Measurements from ENCODE around the gene EXOC6B.
"Not testable (repeated sequence)": the region's sequence is repeated elsewhere in the genome, so short reads cannot be mapped to it uniquely, and the experiment has no call there.

Gene EXOC6B

GRCh38 chr2:72515696-72516095 lies 310.1 kb downstream of the EXOC6B start:
- no peak overlapping the region for H3K27ac ChIP-seq (ENCODE audit: low read length)
- no peaks in the 10 kb centered on the region for H3K36me3 ChIP-seq (ENCODE audit: insufficient read depth, low read depth, low read length)
- H3K9ac ChIP-seq (ENCODE audit: low read depth, low read length), result no peak overlapping the region
- H3K27me3 ChIP-seq (ENCODE audit: insufficient read depth, low read length), result no peaks in the 10 kb centered on the region
- H3K9me3 ChIP-seq (ENCODE audit: insufficient read depth, low read depth, low read length), result no peaks in the 10 kb centered on the region
- H3K4me1 ChIP-seq (ENCODE audit: insufficient read depth, low read length), result no peaks in the 10 kb centered on the region
- no peak overlapping the region for H3K4me3 ChIP-seq (ENCODE audit: low read length)

- Histone ChIP-seq H3K27me3 (ENCODE audit: insufficient read depth, low read length) (no peaks in the 10 kb centered on the region), H3K36me3 (ENCODE audit: insufficient read depth, low read depth, low read length) (no peaks in the 10 kb centered on the region), H3K4me3 (ENCODE audit: low read length) (no peak overlapping the region), H3K4me1 (ENCODE audit: insufficient read depth, low read length) (no peaks in the 10 kb centered on the region), H3K27ac (ENCODE audit: low read length) (no peak overlapping the region), H3K9ac (ENCODE audit: low read depth, low read length) (no peak overlapping the region), H3K9me3 (ENCODE audit: insufficient read depth, low read depth, low read length) (no peaks in the 10 kb centered on the region)
Measured at GRCh38 chr2:72513011-72513410, 312.8 kb downstream of the EXOC6B start.

GRCh38 chr2:72512376-72512775 lies 313.5 kb downstream of the EXOC6B start:
- Histone ChIP-seq H3K4me3 (ENCODE audit: low read length) (no peak overlapping the region), H3K27me3 (ENCODE audit: insufficient read depth, low read length) (no peaks in the 10 kb centered on the region), H3K4me1 (ENCODE audit: insufficient read depth, low read length) (no peaks in the 10 kb centered on the region), H3K9me3 (ENCODE audit: insufficient read depth, low read depth, low read length) (no peaks in the 10 kb centered on the region), H3K36me3 (ENCODE audit: insufficient read depth, low read depth, low read length) (no peaks in the 10 kb centered on the region), H3K9ac (ENCODE audit: low read depth, low read length) (no peak overlapping the region), H3K27ac (ENCODE audit: low read length) (no peak overlapping the region)

GRCh38 chr2:72511906-72512305 lies 313.9 kb downstream of the EXOC6B start:
- Histone ChIP-seq H3K27me3 (ENCODE audit: insufficient read depth, low read length) (no peaks in the 10 kb centered on the region), H3K9me3 (ENCODE audit: insufficient read depth, low read depth, low read length) (no peaks in the 10 kb centered on the region), H3K27ac (ENCODE audit: low read length) (no peak overlapping the region), H3K9ac (ENCODE audit: low read depth, low read length) (no peak overlapping the region), H3K4me3 (ENCODE audit: low read length) (no peak overlapping the region), H3K4me1 (ENCODE audit: insufficient read depth, low read length) (no peaks in the 10 kb centered on the region), H3K36me3 (ENCODE audit: insufficient read depth, low read depth, low read length) (no peaks in the 10 kb centered on the region)

GRCh38 chr2:72497763-72498162 lies 328.1 kb downstream of the EXOC6B start:
- Histone ChIP-seq H3K9ac (ENCODE audit: low read depth, low read length) (no peak overlapping the region), H3K36me3 (ENCODE audit: insufficient read depth, low read depth, low read length) (0 out of 2 replicates have a peak, but pooled peaks cover 4% of the 10 kb centered on the region), H3K4me3 (ENCODE audit: low read length) (no peak overlapping the region), H3K4me1 (ENCODE audit: insufficient read depth, low read length) (no peaks in the 10 kb centered on the region), H3K27ac (ENCODE audit: low read length) (no peak overlapping the region), H3K9me3 (ENCODE audit: insufficient read depth, low read depth, low read length) (no peaks in the 10 kb centered on the region), H3K27me3 (ENCODE audit: insufficient read depth, low read length) (no peaks in the 10 kb centered on the region)

GRCh38 chr2:72496479-72496878 lies 329.4 kb downstream of the EXOC6B start:
- no peaks in the 10 kb centered on the region for H3K27me3 ChIP-seq (ENCODE audit: insufficient read depth, low read length)
- H3K4me1 ChIP-seq (ENCODE audit: insufficient read depth, low read length), result no peaks in the 10 kb centered on the region
- H3K9me3 ChIP-seq (ENCODE audit: insufficient read depth, low read depth, low read length), result no peaks in the 10 kb centered on the region
- H3K27ac ChIP-seq (ENCODE audit: low read length), result no peak overlapping the region
- H3K4me3 ChIP-seq (ENCODE audit: low read length), result no peak overlapping the region
- H3K36me3 ChIP-seq (ENCODE audit: insufficient read depth, low read depth, low read length), result peaks cover 8% of the 10 kb centered on the region; the same call in 1 of the 2 replicates
- no peak overlapping the region for H3K9ac ChIP-seq (ENCODE audit: low read depth, low read length)

- H3K27ac ChIP-seq (ENCODE audit: low read length), result no peak overlapping the region
- H3K4me3 ChIP-seq (ENCODE audit: low read length), result no peak overlapping the region
- H3K9me3 ChIP-seq (ENCODE audit: insufficient read depth, low read depth, low read length), result no peaks in the 10 kb centered on the region
Measured at GRCh38 chr2:72494392-72494791, 331.4 kb downstream of the EXOC6B start.

GRCh38 chr2:72484622-72485021 lies 341.2 kb downstream of the EXOC6B start:
- H3K9me3 ChIP-seq (ENCODE audit: insufficient read depth, low read depth, low read length); H3K36me3 ChIP-seq (ENCODE audit: insufficient read depth, low read depth, low read length); H3K27me3 ChIP-seq (ENCODE audit: insufficient read depth, low read length); H3K9ac ChIP-seq (ENCODE audit: low read depth, low read length); H3K27ac ChIP-seq (ENCODE audit: low read length); H3K4me1 ChIP-seq (ENCODE audit: insufficient read depth, low read length); H3K4me3 ChIP-seq (ENCODE audit: low read length): not testable (repeated sequence)

More at GRCh38 chr2:72494392-72494791, 331.4 kb downstream of the EXOC6B start:
- H3K27me3 ChIP-seq (ENCODE audit: insufficient read depth, low read length), result no peaks in the 10 kb centered on the region
- peaks cover 10% of the 10 kb centered on the region; the same call in 1 of the 2 replicates for H3K36me3 ChIP-seq (ENCODE audit: insufficient read depth, low read depth, low read length)
- no peaks in the 10 kb centered on the region for H3K4me1 ChIP-seq (ENCODE audit: insufficient read depth, low read length)
- H3K9ac ChIP-seq (ENCODE audit: low read depth, low read length), result no peak overlapping the region

- Histone ChIP-seq H3K36me3 (ENCODE audit: insufficient read depth, low read depth, low read length) (peaks cover 6% of the 10 kb centered on the region), H3K27ac (ENCODE audit: low read length) (no peak overlapping the region), H3K9ac (ENCODE audit: low read depth, low read length) (no peak overlapping the region), H3K9me3 (ENCODE audit: insufficient read depth, low read depth, low read length) (no peaks in the 10 kb centered on the region), H3K4me3 (ENCODE audit: low read length) (no peak overlapping the region), H3K4me1 (ENCODE audit: insufficient read depth, low read length) (no peaks in the 10 kb centered on the region), H3K27me3 (ENCODE audit: insufficient read depth, low read length) (no peaks in the 10 kb centered on the region)
Measured at GRCh38 chr2:72483346-72483745, 342.5 kb downstream of the EXOC6B start.

- no peaks in the 10 kb centered on the region for H3K27me3 ChIP-seq (ENCODE audit: insufficient read depth, low read length)
- no peak overlapping the region for H3K9ac ChIP-seq (ENCODE audit: low read depth, low read length)
- H3K36me3 ChIP-seq (ENCODE audit: insufficient read depth, low read depth, low read length), result peaks cover 9% of the 10 kb centered on the region; the same call in 1 of the 2 replicates
- H3K4me1 ChIP-seq (ENCODE audit: insufficient read depth, low read length), result no peaks in the 10 kb centered on the region
- no peak overlapping the region for H3K4me3 ChIP-seq (ENCODE audit: low read length)
- H3K9me3 ChIP-seq (ENCODE audit: insufficient read depth, low read depth, low read length), result peaks cover 5% of the 10 kb centered on the region; the same call in 1 of the 2 replicates
- H3K27ac ChIP-seq (ENCODE audit: low read length), result no peak overlapping the region
Measured at GRCh38 chr2:72475246-72475645, 350.6 kb downstream of the EXOC6B start.

- no peak overlapping the region for H3K27ac ChIP-seq (ENCODE audit: low read length)
Measured at GRCh38 chr2:72457801-72458516, 367.9 kb downstream of the EXOC6B start.

GRCh38 chr2:72454189-72454588 lies 371.6 kb downstream of the EXOC6B start:
- peaks cover 4% of the 10 kb centered on the region; the same call in 1 of the 2 replicates for H3K4me1 ChIP-seq (ENCODE audit: insufficient read depth, low read length)
- no peak overlapping the region for H3K9ac ChIP-seq (ENCODE audit: low read depth, low read length)
- no peaks in the 10 kb centered on the region for H3K36me3 ChIP-seq (ENCODE audit: insufficient read depth, low read depth, low read length)
- no peak overlapping the region for H3K27ac ChIP-seq (ENCODE audit: low read length)
- no peaks in the 10 kb centered on the region for H3K27me3 ChIP-seq (ENCODE audit: insufficient read depth, low read length)
- no peaks in the 10 kb centered on the region for H3K9me3 ChIP-seq (ENCODE audit: insufficient read depth, low read depth, low read length)
- no peak overlapping the region for H3K4me3 ChIP-seq (ENCODE audit: low read length)

More at GRCh38 chr2:72457801-72458516, 367.9 kb downstream of the EXOC6B start:
- no peak overlapping the region for H3K9ac ChIP-seq (ENCODE audit: low read depth, low read length)
- peaks cover 3% of the 10 kb centered on the region for H3K9me3 ChIP-seq (ENCODE audit: insufficient read depth, low read depth, low read length)
- H3K4me3 ChIP-seq (ENCODE audit: low read length), result no peak overlapping the region
- H3K36me3 ChIP-seq (ENCODE audit: insufficient read depth, low read depth, low read length), result no peaks in the 10 kb centered on the region
- no peaks in the 10 kb centered on the region for H3K4me1 ChIP-seq (ENCODE audit: insufficient read depth, low read length)
- H3K27me3 ChIP-seq (ENCODE audit: insufficient read depth, low read length), result no peaks in the 10 kb centered on the region

Measured in iPS-20b (cell line).